Left ventricle myocardium inferior (tissue), 1 donor: Measurements from ENCODE around the gene CD2AP. TPM values are rescaled to one million over a fixed set of nuclear protein-coding genes. Genes with fewer than 3 reads are reported as not detected.
"Not testable (repeated sequence)": the region's sequence is repeated elsewhere in the genome, so short reads cannot be mapped to it uniquely, and the experiment has no call there.

Experiments used
- DNase-seq: peaks from one replicate; pipeline ENCODE4 v3.0.0-alpha.2; 2020
- H3K27ac ChIP-seq: fragments of 200-600 bp; replicated peaks from 2 replicates; pipeline ENCODE4 v1.8.0; 2021
- H3K27me3 ChIP-seq: fragments of 200-600 bp; 2 replicates; pipeline ENCODE4 v1.8.0; 2021; ENCODE audit warnings: low read depth
- H3K36me3 ChIP-seq: fragments of 200-600 bp; 2 replicates; pipeline ENCODE4 v1.8.0; 2021
- H3K4me1 ChIP-seq: fragments of 200-600 bp; 2 replicates; pipeline ENCODE4 v1.8.0; 2021
- H3K4me3 ChIP-seq: fragments of 200-600 bp; 2 replicates; pipeline ENCODE4 v1.8.0; 2021; ENCODE audit warnings: mild to moderate bottlenecking, moderate library complexity
- H3K9me3 ChIP-seq: fragments of 200-600 bp; replicated peaks from 2 replicates; pipeline ENCODE4 v1.8.0; 2021
- CTCF ChIP-seq: fragments of 200-600 bp; IDR thresholded peaks from 2 replicates; pipeline ENCODE4 v1.8.0; 2021; ENCODE audit warnings: antibody characterized with exemption, mild to moderate bottlenecking, borderline replicate concordance
- intact Hi-C: fragments of 100-400 bp; cut with micrococcal nuclease; formaldehyde crosslinking; loops from one replicate; pipeline ENCODE4 v1.11.0; 2022
- total RNA-seq: library from RNA; stranded (reverse); fragmentation: NEBNext Ultra II Directional; extraction: Animal tissue kit (Norgen Biotek cat#: 25700); gene quantifications from one replicate; pipeline ENCODE4 v1.2.1, GENCODE V29; 2021
- donor health status: DM: no; HTN: yes; CAD: no; lungs with severe emphysema.

The CD2AP gene
- total RNA-seq, 1 donor from 2014 or later = 9.9 TPM

DNA sequence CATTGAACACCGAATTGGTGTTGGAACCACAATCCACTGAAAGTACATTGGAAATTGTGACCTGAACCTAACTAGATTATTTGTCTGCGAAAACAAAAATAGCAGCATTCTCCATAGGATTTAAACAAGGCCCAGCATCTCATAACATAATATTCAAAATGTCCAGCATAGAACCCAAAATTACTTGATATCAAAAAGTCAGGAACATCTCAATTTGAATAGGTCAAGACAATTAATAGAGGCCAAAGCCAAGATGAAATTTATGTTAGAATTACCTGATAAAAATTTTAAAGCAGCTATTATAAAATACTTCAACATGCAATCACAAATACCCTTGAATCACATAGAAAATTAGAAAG is 42.4 kb upstream of the CD2AP start:
- Histone ChIP-seq H3K9me3 (peaks cover 9% of the 10 kb centered on the region), H3K27ac (no peak overlapping the region), H3K4me1 (peaks cover 4% of the 10 kb centered on the region), H3K27me3 (no peaks in the 10 kb centered on the region), H3K4me3 (no peak overlapping the region), H3K36me3 (no peaks in the 10 kb centered on the region)
- intact Hi-C loops = no loop called here
- TF ChIP-seq CTCF = no peak
- DNase-seq = no peak

DNA sequence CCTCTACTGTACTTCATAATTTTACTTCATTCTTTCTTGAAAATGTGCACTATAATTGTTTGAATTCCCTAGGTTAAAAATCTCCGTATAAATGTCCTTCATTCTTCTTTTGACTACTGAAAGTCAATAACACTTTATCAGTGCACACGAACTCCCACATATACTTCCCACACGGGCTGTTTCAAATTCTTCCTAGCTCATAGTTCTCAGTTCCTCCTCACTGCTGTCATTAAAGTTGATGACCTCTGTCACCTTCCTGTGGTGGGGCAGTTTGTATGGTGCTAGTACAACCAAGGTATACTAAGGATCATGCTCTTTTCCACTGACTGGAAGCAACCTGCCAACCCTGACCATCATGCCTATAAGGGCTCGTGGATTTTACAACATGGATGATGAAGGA is 40.0 kb upstream of the CD2AP start:
- DNase-seq = no peak
- H3K36me3 ChIP-seq = no peaks in the 10 kb centered on the region
- no peak overlapping the region for H3K4me3 ChIP-seq
- no peaks in the 10 kb centered on the region for H3K9me3 ChIP-seq
- intact Hi-C loops = no loop called here
- no peaks in the 10 kb centered on the region for H3K27me3 ChIP-seq
- TF ChIP-seq CTCF = no peak
- H3K27ac ChIP-seq = no peak overlapping the region
- peaks cover 12% of the 10 kb centered on the region for H3K4me1 ChIP-seq

GRCh38 chr6:47438481-47439347 is 38.9 kb upstream of the CD2AP start:
- no peaks in the 10 kb centered on the region for H3K36me3 ChIP-seq
- H3K4me3 ChIP-seq = no peak overlapping the region
- no peak for DNase-seq
- no peaks in the 10 kb centered on the region for H3K9me3 ChIP-seq
- intact Hi-C loops = no loop called here
- H3K27me3 ChIP-seq = no peaks in the 10 kb centered on the region
- H3K4me1 ChIP-seq = peaks cover 12% of the 10 kb centered on the region
- no peak for TF ChIP-seq CTCF
- H3K27ac ChIP-seq = no peak overlapping the region

DNA sequence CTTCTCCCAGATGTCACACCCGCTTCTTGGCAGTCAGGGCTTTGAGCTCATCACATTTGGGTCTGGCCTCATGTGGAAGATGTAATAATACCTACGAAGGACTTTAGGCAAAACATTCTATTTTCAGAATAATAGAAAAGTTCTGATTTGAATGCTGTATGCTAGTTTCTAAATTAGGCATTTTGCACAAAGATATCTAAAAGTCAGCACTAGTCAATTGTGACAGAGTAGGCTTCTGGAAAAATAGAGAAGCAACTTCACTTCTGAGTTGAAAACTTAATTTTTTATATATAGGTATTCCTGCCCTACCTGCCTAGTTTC is 38.3 kb upstream of the CD2AP start:
- H3K9me3 ChIP-seq = no peaks in the 10 kb centered on the region
- no peak for TF ChIP-seq CTCF
- H3K36me3 ChIP-seq = no peaks in the 10 kb centered on the region
- peaks cover 12% of the 10 kb centered on the region for H3K4me1 ChIP-seq
- H3K27me3 ChIP-seq = no peaks in the 10 kb centered on the region
- no peak for DNase-seq
- H3K4me3 ChIP-seq = no peak overlapping the region
- intact Hi-C loops = no loop called here
- H3K27ac ChIP-seq = no peak overlapping the region

DNA sequence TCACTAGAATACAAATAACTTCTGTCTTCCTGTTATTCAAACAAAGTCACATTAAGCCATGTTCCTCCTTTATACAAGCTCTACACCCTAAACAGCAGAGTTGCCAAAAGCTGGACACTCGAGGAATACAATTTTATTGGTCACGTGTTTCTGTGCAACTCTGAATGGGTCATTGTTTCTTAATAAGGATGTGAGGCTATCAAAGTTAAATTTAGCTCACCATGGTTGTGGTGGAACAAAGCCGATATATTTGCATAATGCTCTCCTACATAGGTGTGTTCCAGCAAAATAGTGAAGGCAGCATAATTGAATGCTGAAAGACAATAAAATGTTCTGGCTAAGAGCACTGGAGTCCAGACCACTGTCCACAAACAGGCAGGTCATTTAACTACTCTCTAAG is 36.9 kb upstream of the CD2AP start:
- intact Hi-C loops = no loop called here
- DNase-seq = no peak
- H3K4me1 ChIP-seq = peaks cover 12% of the 10 kb centered on the region
- TF ChIP-seq CTCF = no peak
- peak overlapping the region; percentile 65 for H3K27ac ChIP-seq
- H3K27me3 ChIP-seq = no peaks in the 10 kb centered on the region
- H3K36me3 ChIP-seq = no peaks in the 10 kb centered on the region
- no peak overlapping the region for H3K4me3 ChIP-seq
- no peaks in the 10 kb centered on the region for H3K9me3 ChIP-seq

DNA sequence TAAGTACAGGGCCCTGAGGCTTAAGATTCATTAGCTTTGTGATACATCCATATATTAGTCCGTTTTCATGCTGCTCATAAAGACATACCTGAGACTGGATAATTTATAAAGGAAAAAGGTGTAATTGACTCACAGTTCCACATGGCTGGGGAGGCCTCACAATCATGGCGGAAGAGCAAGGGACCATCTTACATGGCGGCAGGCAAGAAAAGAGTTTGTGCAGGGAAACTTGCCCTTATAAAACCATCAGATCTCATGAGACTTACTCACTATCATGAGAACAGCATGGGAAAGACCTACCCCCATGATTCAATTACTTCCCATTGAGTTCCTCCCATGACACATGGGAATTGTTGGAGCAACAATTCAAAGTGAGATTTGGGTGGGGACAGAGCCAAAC is 32.6 kb upstream of the CD2AP start:
- H3K9me3 ChIP-seq, intact Hi-C loops, H3K36me3 ChIP-seq, H3K27me3 ChIP-seq, H3K27ac ChIP-seq, H3K4me3 ChIP-seq, DNase-seq: not testable (repeated sequence)
- H3K4me1 ChIP-seq = peaks cover 11% of the 10 kb centered on the region
